ENCODE data around the gene MYO1D. TPM values are rescaled to one million over a fixed set of nuclear protein-coding genes. Genes with fewer than 3 reads are reported as not detected.
"Not testable (repeated sequence)": the region's sequence is repeated elsewhere in the genome, so short reads cannot be mapped to it uniquely, and the experiment has no call there.

Gene MYO1D
- total RNA-seq, 1 experiment from 2014 or later = 23.5 TPM

DNA sequence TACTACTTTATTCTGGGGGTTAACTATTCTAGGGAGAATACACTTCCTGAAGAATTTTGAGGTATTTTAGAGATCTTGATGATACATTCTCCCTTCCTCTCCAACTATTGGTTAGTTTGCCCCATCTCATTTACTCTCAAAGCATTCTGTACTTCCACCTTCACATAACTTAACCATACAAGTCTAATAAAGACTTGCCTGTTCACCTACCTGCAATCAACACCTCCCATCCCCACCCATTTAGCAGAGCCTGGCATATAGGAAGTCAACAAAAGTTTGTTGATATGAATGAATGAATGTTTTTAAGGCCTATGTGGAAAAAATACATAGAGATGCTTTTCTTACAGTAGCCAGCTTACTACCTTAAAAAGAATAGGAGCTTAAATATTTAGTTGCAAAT lies 50.8 kb downstream of the MYO1D start:
- DNase-seq (no peak), ATAC-seq (no peak)
- Histone ChIP-seq H2AFZ (ENCODE audit: low read length) (no peak overlapping the region), H3K27ac (ENCODE audit: low read length) (no peak overlapping the region), H4K20me1 (ENCODE audit: low read length) (no peaks in the 10 kb centered on the region), H3K4me2 (ENCODE audit: low read length) (no peak overlapping the region), H3F3A (ENCODE audit: low read length, unreplicated experiment) (no peaks in the 10 kb centered on the region), H3K4me1 (ENCODE audit: insufficient read depth, low read length) (peaks cover 12% of the 10 kb centered on the region), H3K9me2 (replicated peaks; ENCODE audit: low read length) (no peaks in the 10 kb centered on the region), H3K79me2 (ENCODE audit: low read length) (no peaks in the 10 kb centered on the region), H3K36me3 (ENCODE audit: low read depth, low read length) (no peaks in the 10 kb centered on the region), H3K9me3 (ENCODE audit: low read length) (no peaks in the 10 kb centered on the region), H3K4me3 (ENCODE audit: low read length) (no peak overlapping the region), H3K9ac (ENCODE audit: low read length) (no peak overlapping the region), H3K27me3 (ENCODE audit: low read length) (no peaks in the 10 kb centered on the region)
- TF ChIP-seq, protein P1, sequence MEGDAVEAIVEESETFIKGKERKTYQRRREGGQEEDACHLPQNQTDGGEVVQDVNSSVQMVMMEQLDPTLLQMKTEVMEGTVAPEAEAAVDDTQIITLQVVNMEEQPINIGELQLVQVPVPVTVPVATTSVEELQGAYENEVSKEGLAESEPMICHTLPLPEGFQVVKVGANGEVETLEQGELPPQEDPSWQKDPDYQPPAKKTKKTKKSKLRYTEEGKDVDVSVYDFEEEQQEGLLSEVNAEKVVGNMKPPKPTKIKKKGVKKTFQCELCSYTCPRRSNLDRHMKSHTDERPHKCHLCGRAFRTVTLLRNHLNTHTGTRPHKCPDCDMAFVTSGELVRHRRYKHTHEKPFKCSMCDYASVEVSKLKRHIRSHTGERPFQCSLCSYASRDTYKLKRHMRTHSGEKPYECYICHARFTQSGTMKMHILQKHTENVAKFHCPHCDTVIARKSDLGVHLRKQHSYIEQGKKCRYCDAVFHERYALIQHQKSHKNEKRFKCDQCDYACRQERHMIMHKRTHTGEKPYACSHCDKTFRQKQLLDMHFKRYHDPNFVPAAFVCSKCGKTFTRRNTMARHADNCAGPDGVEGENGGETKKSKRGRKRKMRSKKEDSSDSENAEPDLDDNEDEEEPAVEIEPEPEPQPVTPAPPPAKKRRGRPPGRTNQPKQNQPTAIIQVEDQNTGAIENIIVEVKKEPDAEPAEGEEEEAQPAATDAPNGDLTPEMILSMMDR (conservative IDR thresholded peaks at IDR 0.05; ENCODE audit: low read depth, low read length) = no peak
- no peak for TF ChIP-seq EZH2 (IDR thresholded peaks at IDR 0.05; ENCODE audit: low read length, unreplicated experiment)
- no peak for TF ChIP-seq EZH2phosphoT487 (IDR thresholded peaks at IDR 0.05; ENCODE audit: borderline replicate concordance, low read length)
- ChIA-PET POLR2A (ENCODE audit: unreplicated experiment) (no interaction called here), CTCF (no interaction called here)
- intact Hi-C loops (cut with micrococcal nuclease) = no loop called here
- BruUV-seq (replicated peaks) = no TSS peak

DNA sequence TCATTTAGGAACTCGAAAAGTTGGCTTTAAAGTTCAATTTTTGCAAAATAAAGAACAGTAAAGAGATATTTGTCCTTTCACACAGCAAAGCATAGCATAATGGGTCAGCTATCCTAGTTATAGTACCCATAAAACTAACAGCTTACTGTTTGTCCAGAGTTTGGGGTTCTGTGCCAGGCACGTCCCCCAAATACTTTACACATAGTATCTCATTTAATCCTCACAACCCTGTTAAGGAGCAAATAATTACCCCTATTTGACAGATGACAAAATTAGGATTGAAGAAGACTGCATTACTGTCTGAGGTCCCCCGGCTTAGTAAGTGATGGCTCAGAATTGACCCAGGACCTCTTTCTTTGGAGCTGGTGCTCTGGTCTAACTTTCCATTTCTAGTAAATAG lies 52.6 kb downstream of the MYO1D start:
- CTCF ChIA-PET = no interaction called here
- intact Hi-C loops (cut with micrococcal nuclease) = no loop called here
- Histone ChIP-seq H3K79me2 (ENCODE audit: low read length) (no peaks in the 10 kb centered on the region), H3K36me3 (ENCODE audit: low read depth, low read length) (no peaks in the 10 kb centered on the region), H3K9ac (ENCODE audit: low read length) (no peak overlapping the region), H2AFZ (ENCODE audit: low read length) (no peak overlapping the region), H3F3A (ENCODE audit: low read length, unreplicated experiment) (no peaks in the 10 kb centered on the region), H4K20me1 (ENCODE audit: low read length) (no peaks in the 10 kb centered on the region), H3K9me2 (replicated peaks; ENCODE audit: low read length) (no peaks in the 10 kb centered on the region), H3K4me1 (ENCODE audit: insufficient read depth, low read length) (peaks cover 12% of the 10 kb centered on the region), H3K27me3 (ENCODE audit: low read length) (no peaks in the 10 kb centered on the region), H3K27ac (ENCODE audit: low read length) (no peak overlapping the region), H3K4me3 (ENCODE audit: low read length) (no peak overlapping the region), H3K4me2 (ENCODE audit: low read length) (no peak overlapping the region), H3K9me3 (ENCODE audit: low read length) (no peaks in the 10 kb centered on the region)
- BruUV-seq (replicated peaks) = no TSS peak
- TF ChIP-seq, protein P1 (conservative IDR thresholded peaks at IDR 0.05; ENCODE audit: low read depth, low read length) = no peak
- no peak for TF ChIP-seq EZH2phosphoT487 (IDR thresholded peaks at IDR 0.05; ENCODE audit: borderline replicate concordance, low read length)
- no peak for TF ChIP-seq EZH2 (IDR thresholded peaks at IDR 0.05; ENCODE audit: low read length, unreplicated experiment)
- POLR2A ChIA-PET (ENCODE audit: unreplicated experiment) = no interaction called here
- DNase-seq (no peak), ATAC-seq (no peak)

DNA sequence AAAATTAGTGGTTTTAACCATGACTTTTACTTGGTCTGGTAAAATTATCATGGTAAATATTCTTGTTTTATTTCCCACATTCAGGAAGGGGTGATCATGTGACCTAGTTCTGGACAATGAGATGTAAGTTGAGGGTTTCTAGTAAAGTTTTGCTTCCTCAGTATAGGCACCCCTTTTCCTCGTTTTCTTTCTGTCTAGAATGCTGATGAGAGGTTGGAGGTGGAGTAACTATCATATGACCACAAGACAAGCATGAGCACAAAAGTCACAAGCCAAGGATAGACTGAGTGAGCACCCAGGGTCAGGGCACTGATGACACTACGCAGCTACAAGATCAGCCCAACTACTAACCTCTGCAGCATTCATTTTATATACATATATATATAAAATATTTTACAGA lies 53.9 kb downstream of the MYO1D start:
- Histone ChIP-seq H4K20me1 (ENCODE audit: low read length) (no peaks in the 10 kb centered on the region), H3K9me2 (replicated peaks; ENCODE audit: low read length) (no peaks in the 10 kb centered on the region), H3F3A (ENCODE audit: low read length, unreplicated experiment) (no peaks in the 10 kb centered on the region), H3K4me2 (ENCODE audit: low read length) (no peak overlapping the region), H3K9me3 (ENCODE audit: low read length) (no peaks in the 10 kb centered on the region), H3K4me1 (ENCODE audit: insufficient read depth, low read length) (peaks cover 5% of the 10 kb centered on the region), H3K27ac (ENCODE audit: low read length) (no peak overlapping the region), H2AFZ (ENCODE audit: low read length) (no peak overlapping the region), H3K79me2 (ENCODE audit: low read length) (no peaks in the 10 kb centered on the region), H3K9ac (ENCODE audit: low read length) (no peak overlapping the region), H3K36me3 (ENCODE audit: low read depth, low read length) (no peaks in the 10 kb centered on the region), H3K27me3 (ENCODE audit: low read length) (no peaks in the 10 kb centered on the region), H3K4me3 (ENCODE audit: low read length) (no peak overlapping the region)
- no peak for DNase-seq
- no TSS peak for BruUV-seq (replicated peaks)
- ATAC-seq = no peak
- ChIA-PET POLR2A (ENCODE audit: unreplicated experiment) (no interaction called here), CTCF (no interaction called here)
- TF ChIP-seq, protein P1 (conservative IDR thresholded peaks at IDR 0.05; ENCODE audit: low read depth, low read length) = no peak
- TF ChIP-seq EZH2 (IDR thresholded peaks at IDR 0.05; ENCODE audit: low read length, unreplicated experiment) (no peak), EZH2phosphoT487 (IDR thresholded peaks at IDR 0.05; ENCODE audit: borderline replicate concordance, low read length) (no peak)
- intact Hi-C loops (cut with micrococcal nuclease) = no loop called here

DNA sequence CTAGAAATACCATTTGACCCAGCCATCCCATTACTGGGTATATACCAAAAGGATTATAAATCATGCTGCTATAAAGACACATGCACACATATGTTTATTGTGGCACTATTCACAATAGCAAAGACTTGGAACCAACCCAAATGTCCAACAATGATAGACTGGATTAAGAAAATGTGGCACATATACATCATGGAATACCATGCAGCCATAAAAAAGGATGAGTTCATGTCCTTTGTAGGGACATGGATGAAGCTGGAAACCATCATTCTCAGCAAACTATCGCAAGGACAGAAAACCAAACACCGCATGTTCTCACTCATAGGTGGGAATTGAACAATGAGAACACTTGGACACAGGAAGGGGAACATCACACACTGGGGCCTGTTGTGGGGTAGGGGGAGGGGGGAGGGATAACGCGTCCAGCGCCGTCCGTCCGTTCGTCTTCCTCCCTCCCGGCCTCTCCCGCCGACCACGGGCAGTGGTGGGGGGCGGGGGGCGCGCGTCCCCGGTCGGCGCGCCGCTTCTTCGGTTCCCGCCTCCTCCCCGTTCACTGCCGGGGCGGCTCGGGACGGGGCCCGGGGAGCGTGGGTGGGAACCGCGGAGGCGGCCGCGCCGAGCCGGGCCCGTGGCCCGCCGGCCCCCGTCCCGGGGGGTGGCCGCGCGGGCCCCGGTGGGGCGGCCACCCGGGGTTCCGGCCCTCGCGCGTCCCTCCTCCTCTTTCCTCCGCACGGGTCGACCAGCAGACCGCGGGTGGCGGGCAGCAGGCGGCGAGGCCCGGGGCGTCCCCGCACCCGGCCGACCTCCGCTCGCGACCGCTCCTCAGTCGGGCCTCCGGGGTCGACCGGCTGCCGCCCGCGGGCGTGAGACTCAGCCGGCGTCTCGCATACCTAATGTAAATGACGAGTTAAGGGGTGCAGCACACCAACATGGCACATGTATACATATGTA lies 54.7 kb downstream of the MYO1D start:
- BruUV-seq (replicated peaks); H2AFZ ChIP-seq (ENCODE audit: low read length); CTCF ChIA-PET; H3K9ac ChIP-seq (ENCODE audit: low read length); H3F3A ChIP-seq (ENCODE audit: low read length, unreplicated experiment); H3K27me3 ChIP-seq (ENCODE audit: low read length); ATAC-seq; POLR2A ChIA-PET (ENCODE audit: unreplicated experiment); H4K20me1 ChIP-seq (ENCODE audit: low read length); H3K4me1 ChIP-seq (ENCODE audit: insufficient read depth, low read length); H3K4me2 ChIP-seq (ENCODE audit: low read length); H3K36me3 ChIP-seq (ENCODE audit: low read depth, low read length); DNase-seq; H3K27ac ChIP-seq (ENCODE audit: low read length); H3K4me3 ChIP-seq (ENCODE audit: low read length); H3K79me2 ChIP-seq (ENCODE audit: low read length); H3K9me2 ChIP-seq (replicated peaks; ENCODE audit: low read length); H3K9me3 ChIP-seq (ENCODE audit: low read length): not testable (repeated sequence)
- intact Hi-C loops (cut with micrococcal nuclease) = loop anchor here (2.0 kb wide), 1 partner anchor 55 kb away; the partner anchor contains the start of gene MYO1D
